ENCODE data around the gene UVRAG. TPM values are rescaled to one million over a fixed set of nuclear protein-coding genes. Genes with fewer than 3 reads are reported as not detected.
A peak's percentile ranks its signal among the peaks of the same experiment; 100 is the strongest.

The UVRAG gene
- total and polyA plus RNA-seq, 2 of the 13 experiments (the other 11 are each of a cell fraction or from before 2014, with no cell fraction given) = 9.7 to 17.3 TPM

DNA sequence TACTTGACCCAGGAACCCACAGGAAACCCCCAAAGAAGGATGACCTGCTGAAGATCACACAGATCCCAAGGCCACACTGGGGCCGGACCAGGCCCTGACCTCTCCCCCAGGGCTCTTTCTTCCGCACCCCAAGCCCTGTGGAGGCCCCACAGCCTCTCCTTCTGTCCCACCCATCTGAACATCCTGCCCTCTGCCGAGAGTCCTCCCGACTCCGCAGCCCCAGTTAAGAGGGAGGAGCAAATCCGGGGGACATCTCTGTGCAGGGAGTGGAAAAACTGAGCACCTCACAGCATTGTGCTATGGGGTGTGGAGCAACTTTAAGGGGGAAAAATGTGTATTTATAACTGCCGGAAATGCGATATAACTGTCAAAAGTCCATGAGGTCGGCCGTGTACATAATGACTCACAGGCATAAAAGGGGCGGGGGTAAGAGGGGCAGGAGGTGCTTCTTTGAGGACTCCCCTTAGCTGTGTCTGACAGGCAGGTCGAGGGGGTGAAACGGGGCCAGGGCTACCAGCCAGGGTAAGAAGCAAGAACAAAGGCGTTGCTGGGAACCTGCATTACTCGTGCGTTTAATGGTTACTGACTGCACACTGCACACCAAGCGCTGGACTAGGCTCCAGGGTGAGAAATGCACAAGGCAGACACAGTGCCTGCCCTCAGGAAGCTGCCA is 334.1 kb downstream of the UVRAG start (continued):
- TF ChIP-seq, protein P1, sequence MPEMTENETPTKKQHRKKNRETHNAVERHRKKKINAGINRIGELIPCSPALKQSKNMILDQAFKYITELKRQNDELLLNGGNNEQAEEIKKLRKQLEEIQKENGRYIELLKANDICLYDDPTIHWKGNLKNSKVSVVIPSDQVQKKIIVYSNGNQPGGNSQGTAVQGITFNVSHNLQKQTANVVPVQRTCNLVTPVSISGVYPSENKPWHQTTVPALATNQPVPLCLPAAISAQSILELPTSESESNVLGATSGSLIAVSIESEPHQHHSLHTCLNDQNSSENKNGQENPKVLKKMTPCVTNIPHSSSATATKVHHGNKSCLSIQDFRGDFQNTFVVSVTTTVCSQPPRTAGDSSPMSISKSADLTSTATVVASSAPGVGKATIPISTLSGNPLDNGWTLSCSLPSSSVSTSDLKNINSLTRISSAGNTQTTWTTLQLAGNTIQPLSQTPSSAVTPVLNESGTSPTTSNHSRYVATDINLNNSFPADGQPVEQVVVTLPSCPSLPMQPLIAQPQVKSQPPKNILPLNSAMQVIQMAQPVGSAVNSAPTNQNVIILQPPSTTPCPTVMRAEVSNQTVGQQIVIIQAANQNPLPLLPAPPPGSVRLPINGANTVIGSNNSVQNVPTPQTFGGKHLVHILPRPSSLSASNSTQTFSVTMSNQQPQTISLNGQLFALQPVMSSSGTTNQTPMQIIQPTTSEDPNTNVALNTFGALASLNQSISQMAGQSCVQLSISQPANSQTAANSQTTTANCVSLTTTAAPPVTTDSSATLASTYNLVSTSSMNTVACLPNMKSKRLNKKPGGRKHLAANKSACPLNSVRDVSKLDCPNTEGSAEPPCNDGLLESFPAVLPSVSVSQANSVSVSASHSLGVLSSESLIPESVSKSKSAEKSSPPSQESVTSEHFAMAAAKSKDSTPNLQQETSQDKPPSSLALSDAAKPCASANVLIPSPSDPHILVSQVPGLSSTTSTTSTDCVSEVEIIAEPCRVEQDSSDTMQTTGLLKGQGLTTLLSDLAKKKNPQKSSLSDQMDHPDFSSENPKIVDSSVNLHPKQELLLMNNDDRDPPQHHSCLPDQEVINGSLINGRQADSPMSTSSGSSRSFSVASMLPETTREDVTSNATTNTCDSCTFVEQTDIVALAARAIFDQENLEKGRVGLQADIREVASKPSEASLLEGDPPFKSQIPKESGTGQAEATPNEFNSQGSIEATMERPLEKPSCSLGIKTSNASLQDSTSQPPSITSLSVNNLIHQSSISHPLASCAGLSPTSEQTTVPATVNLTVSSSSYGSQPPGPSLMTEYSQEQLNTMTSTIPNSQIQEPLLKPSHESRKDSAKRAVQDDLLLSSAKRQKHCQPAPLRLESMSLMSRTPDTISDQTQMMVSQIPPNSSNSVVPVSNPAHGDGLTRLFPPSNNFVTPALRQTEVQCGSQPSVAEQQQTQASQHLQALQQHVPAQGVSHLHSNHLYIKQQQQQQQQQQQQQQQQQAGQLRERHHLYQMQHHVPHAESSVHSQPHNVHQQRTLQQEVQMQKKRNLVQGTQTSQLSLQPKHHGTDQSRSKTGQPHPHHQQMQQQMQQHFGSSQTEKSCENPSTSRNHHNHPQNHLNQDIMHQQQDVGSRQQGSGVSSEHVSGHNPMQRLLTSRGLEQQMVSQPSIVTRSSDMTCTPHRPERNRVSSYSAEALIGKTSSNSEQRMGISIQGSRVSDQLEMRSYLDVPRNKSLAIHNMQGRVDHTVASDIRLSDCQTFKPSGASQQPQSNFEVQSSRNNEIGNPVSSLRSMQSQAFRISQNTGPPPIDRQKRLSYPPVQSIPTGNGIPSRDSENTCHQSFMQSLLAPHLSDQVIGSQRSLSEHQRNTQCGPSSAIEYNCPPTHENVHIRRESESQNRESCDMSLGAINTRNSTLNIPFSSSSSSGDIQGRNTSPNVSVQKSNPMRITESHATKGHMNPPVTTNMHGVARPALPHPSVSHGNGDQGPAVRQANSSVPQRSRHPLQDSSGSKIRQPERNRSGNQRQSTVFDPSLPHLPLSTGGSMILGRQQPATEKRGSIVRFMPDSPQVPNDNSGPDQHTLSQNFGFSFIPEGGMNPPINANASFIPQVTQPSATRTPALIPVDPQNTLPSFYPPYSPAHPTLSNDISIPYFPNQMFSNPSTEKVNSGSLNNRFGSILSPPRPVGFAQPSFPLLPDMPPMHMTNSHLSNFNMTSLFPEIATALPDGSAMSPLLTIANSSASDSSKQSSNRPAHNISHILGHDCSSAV (CRISPR knock-in tag; IDR thresholded peaks at IDR 0.05; ENCODE audit: borderline replicate concordance) = no peak
- TF ChIP-seq, protein P2, sequence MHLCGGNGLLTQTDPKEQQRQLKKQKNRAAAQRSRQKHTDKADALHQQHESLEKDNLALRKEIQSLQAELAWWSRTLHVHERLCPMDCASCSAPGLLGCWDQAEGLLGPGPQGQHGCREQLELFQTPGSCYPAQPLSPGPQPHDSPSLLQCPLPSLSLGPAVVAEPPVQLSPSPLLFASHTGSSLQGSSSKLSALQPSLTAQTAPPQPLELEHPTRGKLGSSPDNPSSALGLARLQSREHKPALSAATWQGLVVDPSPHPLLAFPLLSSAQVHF (CRISPR knock-in tag; IDR thresholded peaks at IDR 0.05) = no peak
- TF ChIP-seq MYC (CRISPR knock-in tag; IDR thresholded peaks at IDR 0.05; ENCODE audit: borderline replicate concordance) (peak; percentile 33; the same call in 1 of the 2 replicates), SIN3A (IDR thresholded peaks at IDR 0.05; ENCODE audit: borderline replicate concordance, low read depth, low read length) (0 out of 2 replicates have a peak, but pooled peaks have one; percentile 49), IRF9 (CRISPR knock-in tag; IDR thresholded peaks at IDR 0.05; ENCODE audit: borderline replicate concordance) (no peak), THRA (CRISPR knock-in tag; IDR thresholded peaks at IDR 0.05; ENCODE audit: borderline replicate concordance) (peak; percentile 74; the same call in 1 of the 2 replicates), ZFAT (CRISPR knock-in tag; conservative IDR thresholded peaks at IDR 0.05) (no peak), AGO2 (optimal IDR thresholded peaks at IDR 0.05; ENCODE audit: low read depth, low read length) (no peak), MLLT10 (CRISPR knock-in tag; IDR thresholded peaks at IDR 0.05) (no peak), ZFY (CRISPR knock-in tag; IDR thresholded peaks at IDR 0.05) (peak; percentile 41; the same call in 1 of the 2 replicates), ZNF17 (CRISPR knock-in tag; IDR thresholded peaks at IDR 0.05) (no peak), SRY (CRISPR knock-in tag; IDR thresholded peaks at IDR 0.05) (no peak)
- TF ChIP-seq, protein P3, sequence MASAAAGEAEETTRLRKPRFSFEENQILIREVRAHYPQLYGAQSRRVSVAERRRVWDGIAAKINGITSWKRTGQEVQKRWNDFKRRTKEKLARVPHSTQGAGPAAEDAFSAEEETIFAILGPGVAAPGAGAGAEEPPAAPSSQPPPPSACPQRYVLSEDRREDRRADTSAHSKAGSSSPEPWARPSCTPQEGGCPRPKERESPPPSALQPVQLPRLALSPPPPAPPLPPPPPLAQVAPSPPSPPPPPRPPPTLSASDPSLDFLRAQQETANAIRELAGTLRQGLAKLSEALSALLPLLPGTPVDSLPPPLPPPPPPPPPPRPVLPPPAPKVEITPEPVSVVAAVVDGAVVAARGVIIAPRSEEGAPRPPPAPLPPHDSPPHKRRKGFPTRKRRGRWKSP (CRISPR knock-in tag; IDR thresholded peaks at IDR 0.05) = no peak

All from HepG2 (cell line).